Mammary epithelial cell (primary cell): ENCODE results near the gene AGPAT1.

Experiments
- CTCF ChIP-seq, 2 donors: IDR thresholded peaks in 1 of 2; conservative IDR thresholded peaks in 1 of 2; 2 replicates each; pipeline ENCODE4 v1.5.1; 2011 to 2012; ENCODE audit warnings: inconsistent platforms in 2 of 2, low read length in 2 of 2, mild to moderate bottlenecking in 2 of 2, control low read depth in 1 of 2, low read depth in 1 of 2; ENCODE audit not compliant: insufficient read depth in 1 of 2; ENCODE audit errors: extremely low read depth in 1 of 2
- EZH2 ChIP-seq: IDR thresholded peaks from 2 replicates; pipeline ENCODE4 v1.6.1; 2012; ENCODE audit warnings: low read length, inconsistent platforms, borderline replicate concordance

- TF ChIP-seq CTCF (conservative IDR thresholded peaks at IDR 0.05 in 1 of 2, IDR thresholded peaks at IDR 0.05 in 1 of 2; ENCODE audit: extremely low read depth in 1 of 2, insufficient read depth in 1 of 2, low read depth in 1 of 2, low read length in 2 of 2) (no peak), EZH2 (no peak)
Observed at GRCh38 chr6:32191696-32192607, 16.1 kb upstream of the AGPAT1 start.
